Measurements from ENCODE around the gene LOC128125822.

DNA sequence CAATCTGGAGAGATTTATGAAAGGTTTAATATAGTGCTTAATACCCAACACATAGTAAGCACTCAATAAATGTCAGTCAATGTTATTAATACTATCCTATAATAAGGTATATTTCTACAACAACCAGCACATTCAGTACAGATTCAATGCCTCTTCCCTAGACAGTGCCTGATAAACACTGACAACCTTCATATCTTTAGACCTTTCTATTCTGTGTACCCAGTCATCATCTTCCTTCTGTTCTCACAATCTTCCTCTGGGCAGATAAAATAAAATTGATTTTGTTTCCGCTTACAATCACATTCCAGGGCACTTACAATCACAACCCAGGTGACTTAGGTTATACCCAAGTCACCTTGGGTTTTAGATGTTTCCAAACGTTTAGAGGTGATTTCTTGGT lies 11.0 kb upstream of the LOC128125822 start:
- TF ChIP-seq, protein P1, sequence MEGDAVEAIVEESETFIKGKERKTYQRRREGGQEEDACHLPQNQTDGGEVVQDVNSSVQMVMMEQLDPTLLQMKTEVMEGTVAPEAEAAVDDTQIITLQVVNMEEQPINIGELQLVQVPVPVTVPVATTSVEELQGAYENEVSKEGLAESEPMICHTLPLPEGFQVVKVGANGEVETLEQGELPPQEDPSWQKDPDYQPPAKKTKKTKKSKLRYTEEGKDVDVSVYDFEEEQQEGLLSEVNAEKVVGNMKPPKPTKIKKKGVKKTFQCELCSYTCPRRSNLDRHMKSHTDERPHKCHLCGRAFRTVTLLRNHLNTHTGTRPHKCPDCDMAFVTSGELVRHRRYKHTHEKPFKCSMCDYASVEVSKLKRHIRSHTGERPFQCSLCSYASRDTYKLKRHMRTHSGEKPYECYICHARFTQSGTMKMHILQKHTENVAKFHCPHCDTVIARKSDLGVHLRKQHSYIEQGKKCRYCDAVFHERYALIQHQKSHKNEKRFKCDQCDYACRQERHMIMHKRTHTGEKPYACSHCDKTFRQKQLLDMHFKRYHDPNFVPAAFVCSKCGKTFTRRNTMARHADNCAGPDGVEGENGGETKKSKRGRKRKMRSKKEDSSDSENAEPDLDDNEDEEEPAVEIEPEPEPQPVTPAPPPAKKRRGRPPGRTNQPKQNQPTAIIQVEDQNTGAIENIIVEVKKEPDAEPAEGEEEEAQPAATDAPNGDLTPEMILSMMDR (IDR thresholded peaks at IDR 0.05): no peak
- no peak for TF ChIP-seq POLR2A (IDR thresholded peaks at IDR 0.05)

Measured in right lobe of liver (tissue), 4 donors.